Right ventricle myocardium inferior (tissue), 1 donor: ENCODE measurements around the gene NPAS2. TPM values are rescaled to one million over a fixed set of nuclear protein-coding genes. Genes with fewer than 3 reads are reported as not detected.

Source experiments
- ATAC-seq: fragments of 200-7000 bp; cut with Tn5 transposase; one replicate; pipeline ENCODE4 v1.9.1; 2020; ENCODE audit warnings: mild to moderate bottlenecking, moderate library complexity
- DNase-seq: peaks from one replicate; pipeline ENCODE4 v3.0.0; 2021; ENCODE audit errors: missing footprints
- intact Hi-C: fragments of 100-400 bp; cut with DNase I; formaldehyde crosslinking; loops from one replicate; pipeline ENCODE4 v1.11.0; 2022
- total RNA-seq: library from RNA; stranded (reverse); fragmentation: NEBNext Ultra II Directional; extraction: Animal tissue kit (Norgen Biotek cat#: 25700); gene quantifications from one replicate; pipeline ENCODE4 v1.2.1, GENCODE V29; 2021
- donor health status: DM: no; HTN: yes; CAD: no; lungs with severe emphysema.

Gene NPAS2
- total RNA-seq, 1 donor from 2014 or later = 38.0 TPM

- DNase-seq = no peak
- ATAC-seq = no peak
- intact Hi-C loops = no loop called here
Observed at GRCh38 chr2:100964222-100964621, 144.3 kb downstream of the NPAS2 start.

GRCh38 chr2:100964681-100965169, 144.8 kb downstream of the NPAS2 start:
- intact Hi-C loops = no loop called here
- no peak for ATAC-seq
- DNase-seq = no peak

DNA sequence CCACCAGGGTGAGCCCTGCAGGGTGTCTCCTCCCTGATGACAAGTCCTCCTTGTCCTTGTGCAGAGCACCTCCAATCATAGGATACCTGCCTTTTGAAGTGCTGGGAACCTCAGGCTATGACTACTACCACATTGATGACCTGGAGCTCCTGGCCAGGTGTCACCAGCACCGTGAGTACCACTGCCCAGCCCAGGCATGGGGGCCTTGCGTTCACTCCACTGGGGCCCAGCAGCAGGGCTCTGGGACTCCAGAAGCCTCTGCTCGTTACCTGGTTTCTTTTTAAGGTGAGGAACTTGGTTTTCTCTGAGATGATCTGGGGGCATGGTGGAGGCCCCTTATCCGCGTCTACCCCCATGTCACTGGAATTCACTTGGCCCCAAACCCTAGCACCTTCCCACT, 145.7 kb downstream of the NPAS2 start:
- DNase-seq (no peak), ATAC-seq (no peak)
- intact Hi-C loops = no loop called here

- intact Hi-C loops = no loop called here
- no peak for DNase-seq
Observed at GRCh38 chr2:100967716-100968115, 147.8 kb downstream of the NPAS2 start.

GRCh38 chr2:100968146-100969145, 148.5 kb downstream of the NPAS2 start:
- intact Hi-C loops = no loop called here
- ATAC-seq = no peak
- DNase-seq = peak; percentile 39

More at GRCh38 chr2:100967716-100968115, 147.8 kb downstream of the NPAS2 start:
- no peak for ATAC-seq

- intact Hi-C loops = no loop called here
- ATAC-seq (no peak), DNase-seq (no peak)
Observed at GRCh38 chr2:100969998-100970397, 150.1 kb downstream of the NPAS2 start.

- intact Hi-C loops = no loop called here
- DNase-seq (peak; percentile 61), ATAC-seq (no peak)
Observed at GRCh38 chr2:100971221-100971620, 151.3 kb downstream of the NPAS2 start.

DNA sequence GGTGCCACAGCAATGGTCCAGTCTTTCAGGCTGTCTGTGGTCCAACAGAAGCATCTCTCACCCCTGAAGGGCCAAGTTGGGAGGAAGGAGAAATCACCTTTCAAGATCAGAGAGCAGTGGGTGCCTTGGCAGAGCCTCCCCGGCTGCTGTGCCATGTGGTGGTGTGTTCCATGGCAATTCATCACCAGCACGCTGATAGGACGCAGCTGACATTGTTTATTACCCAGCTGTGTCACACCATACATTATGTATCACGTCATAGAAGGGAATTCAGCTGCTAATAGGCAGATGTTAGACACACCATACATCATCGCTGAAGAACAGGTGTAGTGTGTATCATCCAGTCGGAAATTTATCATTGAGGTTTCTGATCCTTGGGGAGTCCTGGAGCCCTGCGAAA, 152.5 kb downstream of the NPAS2 start:
- DNase-seq (no peak), ATAC-seq (no peak)
- intact Hi-C loops = no loop called here

- no peak for ATAC-seq
- intact Hi-C loops = no loop called here
Observed at GRCh38 chr2:100974712-100975520, 155.0 kb downstream of the NPAS2 start.

DNA sequence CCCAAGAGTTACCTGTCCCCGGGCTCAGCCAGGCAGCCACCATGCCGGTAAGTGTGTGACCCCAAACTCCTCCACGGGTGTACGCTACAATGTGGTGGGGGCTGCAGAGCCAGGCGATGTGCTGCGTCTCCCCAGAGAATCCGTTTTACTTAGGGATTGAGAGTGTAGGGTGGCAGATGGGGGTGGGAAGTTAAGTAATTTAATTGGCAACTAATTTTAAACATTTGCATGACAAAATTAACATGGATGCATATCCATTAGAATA, 155.5 kb downstream of the NPAS2 start:
- DNase-seq (no peak), ATAC-seq (no peak)
- intact Hi-C loops = no loop called here

More at GRCh38 chr2:100974712-100975520, 155.0 kb downstream of the NPAS2 start:
- DNase-seq = no peak

GRCh38 chr2:100976061-100976460, 156.1 kb downstream of the NPAS2 start:
- ATAC-seq (no peak), DNase-seq (no peak)
- intact Hi-C loops = no loop called here

DNA sequence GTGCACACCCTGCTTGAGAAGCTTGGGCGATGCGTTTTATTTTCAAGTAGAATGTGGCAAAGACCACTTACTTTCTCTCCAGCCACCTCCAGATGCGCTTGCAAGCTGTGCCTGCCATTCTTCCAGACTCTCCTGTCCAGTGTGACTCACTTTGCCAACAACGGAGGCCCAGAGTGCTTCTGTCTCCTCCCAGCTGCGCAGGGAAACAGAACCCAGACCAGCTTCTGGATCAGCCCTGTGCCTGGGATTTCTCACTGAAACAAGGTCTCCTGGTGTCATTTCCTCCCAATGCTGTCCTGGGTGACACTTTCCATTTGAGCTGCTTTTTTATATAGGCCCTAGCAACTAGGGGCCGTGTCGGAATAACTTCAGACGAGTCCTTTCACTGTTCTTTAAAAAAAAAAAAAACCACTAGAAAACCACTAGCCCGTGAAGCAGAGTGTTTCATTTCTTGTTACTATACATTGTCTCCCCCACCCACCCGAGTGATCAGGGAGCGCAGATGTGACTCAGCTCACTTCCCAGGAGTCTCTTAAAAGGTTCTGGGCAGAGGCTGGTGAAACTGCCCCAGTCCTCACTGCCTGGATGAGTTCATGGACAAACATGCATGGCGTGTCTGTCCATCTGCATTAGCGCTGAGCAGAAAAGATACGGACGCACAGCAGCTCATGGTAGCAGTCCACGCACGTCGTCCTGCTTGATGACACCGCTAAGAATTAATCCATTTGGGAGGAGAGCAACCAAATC, 156.9 kb downstream of the NPAS2 start:
- intact Hi-C loops = no loop called here
- peak; percentile 48 for DNase-seq
- ATAC-seq = no peak

DNA sequence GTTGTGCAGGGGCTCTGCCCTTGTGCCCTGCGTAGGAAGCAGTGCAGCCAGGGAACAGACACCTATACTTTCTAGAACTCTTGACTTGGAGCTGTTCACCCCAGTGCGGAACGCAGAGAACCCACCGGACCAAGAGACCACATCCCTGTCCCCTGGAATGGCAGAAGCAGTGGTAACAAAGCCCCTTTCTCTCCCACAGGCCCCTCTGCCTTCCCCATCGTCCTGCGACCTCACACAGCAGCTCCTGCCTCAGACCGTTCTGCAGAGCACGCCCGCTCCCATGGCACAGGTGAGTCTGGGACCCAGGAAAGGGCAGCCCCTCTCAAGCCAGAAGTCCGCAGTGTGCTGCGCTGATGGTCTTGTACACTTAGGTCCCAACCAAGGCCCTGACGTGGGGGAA, 157.6 kb downstream of the NPAS2 start:
- ATAC-seq = no peak
- peak; percentile 44 for DNase-seq
- intact Hi-C loops = no loop called here

GRCh38 chr2:100978582-100979191, 158.7 kb downstream of the NPAS2 start:
- no peak for DNase-seq
- intact Hi-C loops = no loop called here

DNA sequence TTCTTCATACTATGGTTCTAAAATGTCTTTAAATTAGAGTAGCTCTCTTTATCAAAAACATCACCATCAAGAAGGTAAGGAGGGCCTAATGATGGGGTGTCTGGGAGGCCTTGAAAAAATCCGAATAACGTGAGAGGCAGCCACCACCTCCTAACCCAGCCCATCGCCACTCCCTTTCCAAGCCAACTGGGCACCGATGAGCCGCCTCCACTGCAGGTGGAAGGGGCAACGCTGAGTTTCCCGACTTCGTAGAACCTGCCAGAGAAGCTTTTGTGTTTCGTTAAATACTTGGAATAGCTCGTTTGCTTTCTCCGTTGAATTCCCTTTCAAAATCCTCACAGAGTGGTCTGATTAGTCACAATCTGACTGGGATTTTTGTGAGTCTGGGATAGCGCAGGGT, 160.1 kb downstream of the NPAS2 start:
- no peak for ATAC-seq
- intact Hi-C loops = no loop called here
- no peak for DNase-seq

More at GRCh38 chr2:100978582-100979191, 158.7 kb downstream of the NPAS2 start:
- no peak for ATAC-seq

- DNase-seq (no peak), ATAC-seq (no peak)
- intact Hi-C loops = no loop called here
Observed at GRCh38 chr2:100981011-100981410, 161.1 kb downstream of the NPAS2 start.

- no peak for ATAC-seq
- intact Hi-C loops = no loop called here
- no peak for DNase-seq
Observed at GRCh38 chr2:100982431-100982861, 162.5 kb downstream of the NPAS2 start.

DNA sequence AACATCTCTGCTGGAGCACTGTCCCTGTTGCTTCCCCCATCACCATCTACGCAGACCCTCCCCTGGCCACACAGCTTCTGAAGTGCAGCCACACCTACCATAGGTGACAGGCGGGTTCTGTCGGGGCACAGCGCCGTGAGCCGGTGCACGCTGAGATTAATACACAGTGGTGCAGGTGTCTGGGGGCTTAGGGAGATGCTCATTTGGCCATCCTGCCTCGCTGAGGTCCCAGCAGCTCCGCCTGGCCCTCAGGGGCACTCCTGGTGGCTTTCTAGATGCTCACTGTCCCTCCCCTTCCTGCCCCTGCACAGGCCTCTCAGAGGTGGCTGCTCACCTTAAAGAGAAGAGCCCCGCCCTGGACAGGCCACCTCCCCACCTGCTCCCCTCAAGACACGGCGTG, 163.3 kb downstream of the NPAS2 start:
- ATAC-seq (no peak), DNase-seq (no peak)
- intact Hi-C loops = no loop called here
